WTC11 (cell line): ENCODE measurements around the gene ZNF107.

ENCODE experiments used
- KAT7 ChIP-seq: sonication (generic); formaldehyde crosslinking; IDR thresholded peaks from 2 replicates; pipeline ENCODE4 v1.8.1; 2023; ENCODE audit warnings: missing genetic modification reagents, mild to moderate bottlenecking, borderline replicate concordance
- MAX ChIP-seq: sonication (generic); formaldehyde crosslinking; IDR thresholded peaks from 2 replicates; pipeline ENCODE4 v1.8.0; 2022; ENCODE audit warnings: mild to moderate bottlenecking, missing genetic modification reagents
- ZNF512 ChIP-seq: sonication (generic); formaldehyde crosslinking; IDR thresholded peaks from 2 replicates; pipeline ENCODE4 v1.8.1; 2022; ENCODE audit warnings: missing genetic modification reagents, borderline replicate concordance
- TF ChIP-seq, protein P1 (sequence below): sonication (generic); formaldehyde crosslinking; IDR thresholded peaks from 2 replicates; pipeline ENCODE4 v1.8.1; 2022; ENCODE audit warnings: low read depth, mild to moderate bottlenecking, moderate library complexity, missing genetic modification reagents, borderline replicate concordance

GRCh38 chr7:64628192-64628591 lies 37.7 kb upstream of the ZNF107 start:
- TF ChIP-seq KAT7: no peak
- no peak for TF ChIP-seq MAX (CRISPR knock-in tag)
- TF ChIP-seq ZNF512 (CRISPR knock-in tag): no peak
- TF ChIP-seq, protein P1, sequence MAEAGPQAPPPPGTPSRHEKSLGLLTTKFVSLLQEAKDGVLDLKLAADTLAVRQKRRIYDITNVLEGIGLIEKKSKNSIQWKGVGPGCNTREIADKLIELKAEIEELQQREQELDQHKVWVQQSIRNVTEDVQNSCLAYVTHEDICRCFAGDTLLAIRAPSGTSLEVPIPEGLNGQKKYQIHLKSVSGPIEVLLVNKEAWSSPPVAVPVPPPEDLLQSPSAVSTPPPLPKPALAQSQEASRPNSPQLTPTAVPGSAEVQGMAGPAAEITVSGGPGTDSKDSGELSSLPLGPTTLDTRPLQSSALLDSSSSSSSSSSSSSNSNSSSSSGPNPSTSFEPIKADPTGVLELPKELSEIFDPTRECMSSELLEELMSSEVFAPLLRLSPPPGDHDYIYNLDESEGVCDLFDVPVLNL (CRISPR knock-in tag): no peak
